Osteocyte (in vitro differentiated cells): ENCODE measurements around the gene VPS37B. TPM values are rescaled to one million over a fixed set of nuclear protein-coding genes. Genes with fewer than 3 reads are reported as not detected.

Experiments used
- DNase-seq: peaks from one replicate; pipeline ENCODE4 v3.0.0; 2021; ENCODE audit warnings: mixed read lengths; ENCODE audit not compliant: unreplicated experiment; ENCODE audit errors: extremely low spot score
- H3K27ac Mint-ChIP-seq: one replicate; pipeline ENCODE4 v1.8.0; 2021; ENCODE audit warnings: mild to moderate bottlenecking, mixed read lengths; ENCODE audit not compliant: unreplicated experiment
- H3K27me3 Mint-ChIP-seq: one replicate; pipeline ENCODE4 v1.8.0; 2021; ENCODE audit warnings: mixed read lengths; ENCODE audit not compliant: unreplicated experiment
- H3K36me3 Mint-ChIP-seq: one replicate; pipeline ENCODE4 v1.8.0; 2021; ENCODE audit warnings: mixed read lengths; ENCODE audit not compliant: unreplicated experiment
- H3K4me1 Mint-ChIP-seq: one replicate; pipeline ENCODE4 v1.8.0; 2021; ENCODE audit warnings: mixed read lengths; ENCODE audit not compliant: unreplicated experiment
- H3K4me3 Mint-ChIP-seq: one replicate; pipeline ENCODE4 v1.8.0; 2021; ENCODE audit warnings: mild to moderate bottlenecking, moderate library complexity, mixed read lengths; ENCODE audit not compliant: unreplicated experiment
- H3K9me3 Mint-ChIP-seq: one replicate; pipeline ENCODE4 v1.8.0; 2021; ENCODE audit warnings: mixed read lengths; ENCODE audit not compliant: unreplicated experiment
- CTCF ChIP-seq: fragments of 200-600 bp; sonication (generic); IDR thresholded peaks from 2 replicates; pipeline ENCODE4 v1.5.0; 2021; ENCODE audit warnings: antibody characterized with exemption, mild to moderate bottlenecking, moderate library complexity
- total RNA-seq: library from RNA; stranded (reverse); gene quantifications from 2 replicates; pipeline ENCODE4 v1.2.1, GENCODE V29; 2021

VPS37B gene
- total RNA-seq, 1 donor from 2014 or later = 27.5 TPM

GRCh38 chr12:122871851-122872780 lies 23.8 kb downstream of the VPS37B start:
- Mint-ChIP-seq H3K4me3 (peak overlapping the region; percentile 66), H3K36me3 (peaks cover 18% of the 10 kb centered on the region), H3K4me1 (peaks cover 59% of the 10 kb centered on the region), H3K27me3 (no peaks in the 10 kb centered on the region), H3K27ac (peak overlapping the region; percentile 93), H3K9me3 (no peaks in the 10 kb centered on the region)
- no peak for TF ChIP-seq CTCF
- DNase-seq = no peak

GRCh38 chr12:122870867-122871664 lies 24.9 kb downstream of the VPS37B start:
- DNase-seq = no peak

GRCh38 chr12:122870163-122870842 lies 25.6 kb downstream of the VPS37B start:
- Mint-ChIP-seq H3K27ac (peak overlapping the region; percentile 93), H3K36me3 (peaks cover 23% of the 10 kb centered on the region), H3K4me1 (peaks cover 43% of the 10 kb centered on the region), H3K9me3 (no peaks in the 10 kb centered on the region), H3K4me3 (peak overlapping the region; percentile 66), H3K27me3 (no peaks in the 10 kb centered on the region)
- no peak for TF ChIP-seq CTCF
- no peak for DNase-seq

More at GRCh38 chr12:122870867-122871664, 24.9 kb downstream of the VPS37B start:
- Mint-ChIP-seq H3K36me3 (peaks cover 22% of the 10 kb centered on the region), H3K27ac (peak overlapping the region; percentile 93), H3K27me3 (no peaks in the 10 kb centered on the region), H3K4me3 (peak overlapping the region; percentile 66), H3K4me1 (peaks cover 50% of the 10 kb centered on the region), H3K9me3 (no peaks in the 10 kb centered on the region)
- TF ChIP-seq CTCF = no peak

GRCh38 chr12:122869207-122869973 lies 26.5 kb downstream of the VPS37B start:
- no peaks in the 10 kb centered on the region for H3K9me3 Mint-ChIP-seq
- peaks cover 31% of the 10 kb centered on the region for H3K36me3 Mint-ChIP-seq
- H3K4me1 Mint-ChIP-seq = peaks cover 39% of the 10 kb centered on the region
- no peak overlapping the region for H3K27ac Mint-ChIP-seq
- TF ChIP-seq CTCF = no peak
- no peaks in the 10 kb centered on the region for H3K27me3 Mint-ChIP-seq
- H3K4me3 Mint-ChIP-seq = no peak overlapping the region
- no peak for DNase-seq
